Colon (tissue), 2 donors: ENCODE data around the gene MDFIC.

Experiments used
- FAIRE-seq: peaks from 2 replicates; lab custom pipeline; 2012; peaks lifted over from hg19 to GRCh38; lab: Jason Lieb, UNC
- donor health status: control.
- donor health status: control.

MDFIC gene

GRCh38 chr7:114953724-114954123 lies 31.8 kb downstream of the MDFIC start:
- FAIRE-seq, result no peak

GRCh38 chr7:114956702-114957101 lies 34.8 kb downstream of the MDFIC start:
- no peak for FAIRE-seq

GRCh38 chr7:114957444-114957843 lies 35.5 kb downstream of the MDFIC start:
- FAIRE-seq, result peak; percentile 53

- FAIRE-seq, result no peak
Observed at GRCh38 chr7:114959931-114960330, 38.0 kb downstream of the MDFIC start.

- no peak for FAIRE-seq
Observed at GRCh38 chr7:114962441-114962840, 40.5 kb downstream of the MDFIC start.

GRCh38 chr7:114966156-114966555 lies 44.3 kb downstream of the MDFIC start:
- FAIRE-seq, result no peak

- FAIRE-seq, result no peak
Observed at GRCh38 chr7:114969096-114969495, 47.2 kb downstream of the MDFIC start.

- no peak for FAIRE-seq
Observed at GRCh38 chr7:114970308-114970707, 48.4 kb downstream of the MDFIC start.

- no peak for FAIRE-seq
Observed at GRCh38 chr7:114970732-114971131, 48.8 kb downstream of the MDFIC start.

- no peak for FAIRE-seq
Observed at GRCh38 chr7:114972567-114972966, 50.7 kb downstream of the MDFIC start.

- FAIRE-seq, result no peak
Observed at GRCh38 chr7:114973147-114973546, 51.3 kb downstream of the MDFIC start.

- no peak for FAIRE-seq
Observed at GRCh38 chr7:114975401-114975800, 53.5 kb downstream of the MDFIC start.

GRCh38 chr7:114976666-114977065 lies 54.8 kb downstream of the MDFIC start:
- FAIRE-seq, result no peak

- no peak for FAIRE-seq
Observed at GRCh38 chr7:114977277-114977676, 55.4 kb downstream of the MDFIC start.

GRCh38 chr7:114979388-114979787 lies 57.5 kb downstream of the MDFIC start:
- no peak for FAIRE-seq

- FAIRE-seq, result no peak
Observed at GRCh38 chr7:114979803-114980507, 58.1 kb downstream of the MDFIC start.

GRCh38 chr7:114981323-114981722 lies 59.4 kb downstream of the MDFIC start:
- no peak for FAIRE-seq

- no peak for FAIRE-seq
Observed at GRCh38 chr7:114985116-114985715, 63.3 kb downstream of the MDFIC start.

- no peak for FAIRE-seq
Observed at GRCh38 chr7:114986190-114987180, 64.6 kb downstream of the MDFIC start.

GRCh38 chr7:114988026-114988425 lies 66.1 kb downstream of the MDFIC start:
- no peak for FAIRE-seq

GRCh38 chr7:114988755-114989375 lies 67.0 kb downstream of the MDFIC start:
- FAIRE-seq, result no peak

- no peak for FAIRE-seq
Observed at GRCh38 chr7:114989531-114989930, 67.6 kb downstream of the MDFIC start.
